ENCODE measurements around the gene C19orf18.

The C19orf18 gene

GRCh38 chr19:57947088-57947418 lies 27.3 kb downstream of the C19orf18 start:
- ATAC-seq, result no peak

GRCh38 chr19:57946316-57946715 lies 28.0 kb downstream of the C19orf18 start:
- no peak for ATAC-seq

GRCh38 chr19:57941593-57941992 lies 32.7 kb downstream of the C19orf18 start:
- ATAC-seq, result no peak

- no peak for ATAC-seq
Measured at GRCh38 chr19:57935731-57936130, 38.6 kb downstream of the C19orf18 start.

GRCh38 chr19:57934820-57935665 lies 39.3 kb downstream of the C19orf18 start, which contains the start of gene ZNF418:
TSS of gene ZNF418 (minus strand) at chr19:57935402. CDS start at chr19:57933822, 1,580 bp downstream.
- peak; percentile 87 to 96 for ATAC-seq

GRCh38 chr19:57927587-57927986 lies 46.7 kb downstream of the C19orf18 start:
- ATAC-seq, result no peak

GRCh38 chr19:57916168-57916995 lies 58.0 kb downstream of the C19orf18 start, which contains the start of gene ZNF417:
TSS of gene ZNF417 (minus strand) at chr19:57916592. CDS start at chr19:57916411, 181 bp downstream.
- peak; percentile 100 for ATAC-seq

- ATAC-seq, result no peak
Measured at GRCh38 chr19:57914531-57914930, 59.8 kb downstream of the C19orf18 start.
